Spleen (tissue), 7 donors: Measurements from ENCODE around the gene TRPM1.

Experiments used
- POLR2A ChIP-seq, 3 donors: fragments of 450-650 bp; IDR thresholded peaks; one replicate each; pipeline ENCODE4 v1.5.1; 2017; ENCODE audit warnings: antibody characterized with exemption in 3 of 3, mild to moderate bottlenecking in 1 of 3
- POLR2AphosphoS5 ChIP-seq, 3 donors: sonication (generic); formaldehyde crosslinking; IDR thresholded peaks; one replicate each; pipeline ENCODE4 v1.5.1; 2017; ENCODE audit warnings: antibody characterized with exemption in 3 of 3
- TF ChIP-seq, protein P1 (sequence below), 11 experiments: fragments of 200-600 bp in 7 of 11; fragments of 450-650 bp in 4 of 11; sonication (generic) in 4 of 11; IDR thresholded peaks in 8 of 11; conservative IDR thresholded peaks in 3 of 11; 1 replicate in 7 of 11; 2 replicates in 4 of 11; pipeline versions ENCODE4 v1.4.0 to v1.8.0; 2016 to 2021; ENCODE audit warnings: antibody characterized with exemption in 11 of 11, inconsistent platforms in 4 of 11, mild to moderate bottlenecking in 1 of 11
- donor health status: DM: no; HTN: no; CAD: no; lungs with moderate emphysema.
- donor health status: DM: no; HTN: no; CAD: no.
- donor health status: DM: no; HTN: no; CAD: no.

DNA sequence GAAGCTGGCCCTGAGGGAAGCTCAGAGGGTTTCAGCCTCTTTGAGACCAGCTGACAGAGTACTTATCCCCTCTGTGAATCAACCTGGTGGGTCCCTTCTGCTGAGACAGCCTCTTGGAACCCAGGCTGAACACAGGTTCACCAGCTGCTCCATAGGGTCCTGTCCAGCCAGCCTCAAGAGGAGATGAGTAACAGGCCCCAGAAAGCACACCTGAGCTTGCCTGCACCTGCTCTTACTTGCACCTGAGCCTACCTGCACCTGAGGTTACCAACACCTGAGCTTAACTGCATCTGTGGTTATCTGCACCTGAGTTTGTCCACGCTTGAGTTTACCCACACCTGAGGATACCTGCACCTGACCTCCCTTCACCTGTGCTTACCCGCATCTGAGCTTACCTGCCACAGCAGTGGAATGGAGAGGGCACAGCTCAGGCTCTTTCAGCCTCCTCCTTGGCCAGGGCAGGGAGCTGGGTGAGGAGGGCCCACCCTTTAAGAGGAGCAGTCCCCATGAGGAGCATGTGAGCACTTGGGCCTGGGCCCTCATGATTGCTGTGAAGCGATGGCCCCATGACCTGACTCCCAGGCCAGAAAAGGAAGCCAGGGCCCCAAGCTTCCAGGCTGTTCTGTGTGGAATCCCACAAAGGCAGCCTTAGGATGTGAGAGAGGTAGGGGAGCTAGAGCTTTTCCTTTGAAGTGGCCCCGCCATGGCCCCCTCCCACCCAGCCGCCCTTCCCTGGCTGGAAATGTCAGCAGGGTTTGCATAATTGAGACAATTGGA, at the start of gene TRPM1:
- TF ChIP-seq, protein P1, sequence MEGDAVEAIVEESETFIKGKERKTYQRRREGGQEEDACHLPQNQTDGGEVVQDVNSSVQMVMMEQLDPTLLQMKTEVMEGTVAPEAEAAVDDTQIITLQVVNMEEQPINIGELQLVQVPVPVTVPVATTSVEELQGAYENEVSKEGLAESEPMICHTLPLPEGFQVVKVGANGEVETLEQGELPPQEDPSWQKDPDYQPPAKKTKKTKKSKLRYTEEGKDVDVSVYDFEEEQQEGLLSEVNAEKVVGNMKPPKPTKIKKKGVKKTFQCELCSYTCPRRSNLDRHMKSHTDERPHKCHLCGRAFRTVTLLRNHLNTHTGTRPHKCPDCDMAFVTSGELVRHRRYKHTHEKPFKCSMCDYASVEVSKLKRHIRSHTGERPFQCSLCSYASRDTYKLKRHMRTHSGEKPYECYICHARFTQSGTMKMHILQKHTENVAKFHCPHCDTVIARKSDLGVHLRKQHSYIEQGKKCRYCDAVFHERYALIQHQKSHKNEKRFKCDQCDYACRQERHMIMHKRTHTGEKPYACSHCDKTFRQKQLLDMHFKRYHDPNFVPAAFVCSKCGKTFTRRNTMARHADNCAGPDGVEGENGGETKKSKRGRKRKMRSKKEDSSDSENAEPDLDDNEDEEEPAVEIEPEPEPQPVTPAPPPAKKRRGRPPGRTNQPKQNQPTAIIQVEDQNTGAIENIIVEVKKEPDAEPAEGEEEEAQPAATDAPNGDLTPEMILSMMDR (IDR thresholded peaks at IDR 0.05 in 8 of 11, conservative IDR thresholded peaks at IDR 0.05 in 3 of 11) = no peak
- TF ChIP-seq POLR2AphosphoS5 (IDR thresholded peaks at IDR 0.05) = no peak
- TF ChIP-seq POLR2A (IDR thresholded peaks at IDR 0.05) = no peak
